NCI-H510A (cell line): ENCODE measurements around the gene KHNYN.
A peak's percentile ranks its signal among the peaks of the same experiment; 100 is the strongest.
"Not testable (repeated sequence)": the region's sequence is repeated elsewhere in the genome, so short reads cannot be mapped to it uniquely, and the experiment has no call there.

ENCODE experiments used
- DNase-seq: peaks from one replicate; lab custom pipeline; 2025; lab: John Stamatoyannopoulos, UW

KHNYN gene

DNA sequence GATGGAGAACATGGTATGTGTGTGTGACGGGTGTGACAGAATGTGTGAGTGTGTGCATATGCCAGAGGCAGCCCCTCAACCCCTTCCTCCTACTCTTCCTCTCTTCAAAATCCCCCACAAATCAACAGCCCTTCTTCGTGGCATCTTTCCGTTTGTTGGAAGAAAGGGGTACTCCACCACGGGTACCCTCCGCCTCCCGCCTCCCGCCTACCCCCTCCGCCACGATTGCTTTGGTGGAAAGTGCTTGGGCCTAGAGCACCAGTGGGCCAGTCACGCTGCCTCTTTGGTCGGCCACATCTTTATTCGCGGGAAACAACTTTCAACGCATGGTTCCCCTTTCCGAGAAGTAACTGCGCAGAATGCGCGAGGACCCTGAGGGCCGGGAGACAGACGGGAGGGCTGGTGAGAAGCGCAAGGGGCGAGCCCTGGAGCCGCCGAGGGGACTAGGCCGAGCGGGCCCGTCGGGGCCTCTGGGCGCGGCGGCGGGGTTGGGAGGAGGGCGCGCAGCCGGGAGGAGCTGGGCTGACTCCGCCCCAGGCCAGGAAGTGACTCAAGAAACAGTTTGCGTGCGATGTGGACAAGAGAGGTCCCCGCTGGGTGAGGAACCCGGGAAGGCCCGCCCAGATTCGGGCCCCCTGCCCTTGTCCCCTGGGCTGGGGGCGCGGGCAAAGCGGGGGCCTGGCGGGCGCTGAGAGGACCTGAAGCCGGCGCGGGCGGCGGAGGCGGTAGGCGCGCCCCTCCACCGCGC is at the start of gene KHNYN, which contains the start of gene CBLN3:
Gene KHNYN, plus strand, starts transcription at position 560 of the 748 bp plus-strand sequence. CDS start 777 bp downstream, outside the sequence.
Gene CBLN3, minus strand, starts transcription at position 274 of the 748 bp plus-strand sequence. CDS start 614 bp downstream, outside the sequence.
- DNase-seq: peak; percentile 84

GRCh38 chr14:24381363-24382063 is 48.2 kb upstream of the KHNYN start:
- no peak for DNase-seq

GRCh38 chr14:24382064-24382371 is 47.7 kb upstream of the KHNYN start:
- DNase-seq: no peak

DNA sequence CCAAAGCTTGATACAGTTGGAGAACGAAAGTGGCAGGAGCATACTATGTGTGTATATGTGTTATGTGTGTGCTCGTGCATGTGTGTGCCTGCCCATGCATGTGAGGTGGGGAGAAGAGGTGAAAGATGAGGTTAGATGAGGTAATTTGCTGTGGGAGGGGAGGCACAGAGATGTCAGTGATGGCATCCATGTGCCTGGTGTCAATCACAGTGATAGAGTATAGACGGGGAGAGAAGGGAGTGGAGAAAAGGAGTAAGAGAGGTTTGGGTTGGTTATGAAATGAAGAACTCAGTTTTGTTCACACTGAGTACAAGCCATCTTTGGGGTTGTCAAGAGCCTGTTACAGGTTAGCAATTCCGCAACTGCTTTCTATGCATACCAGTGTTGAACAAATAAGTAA is 45.6 kb upstream of the KHNYN start:
- no peak for DNase-seq

DNA sequence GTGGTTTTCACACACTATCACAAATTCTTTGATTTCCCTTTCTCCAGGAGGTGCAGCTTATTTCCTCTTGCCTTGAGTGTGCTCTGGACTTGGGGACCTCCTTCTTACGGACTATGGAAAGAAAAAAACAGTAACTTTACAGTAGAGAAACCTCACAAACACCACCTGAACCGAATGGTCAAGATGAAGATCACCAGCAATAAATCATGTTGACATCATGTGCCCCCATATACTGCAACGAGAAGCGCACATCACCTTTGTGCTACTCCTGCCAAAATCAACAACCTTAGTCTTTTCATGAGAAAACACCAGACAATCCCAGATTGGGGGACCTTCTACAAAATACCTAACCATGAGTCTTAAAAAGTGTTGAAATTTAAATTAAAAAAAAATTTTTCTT is 44.2 kb upstream of the KHNYN start:
- DNase-seq: no peak

GRCh38 chr14:24387009-24387345 is 42.8 kb upstream of the KHNYN start:
- DNase-seq: no peak

DNA sequence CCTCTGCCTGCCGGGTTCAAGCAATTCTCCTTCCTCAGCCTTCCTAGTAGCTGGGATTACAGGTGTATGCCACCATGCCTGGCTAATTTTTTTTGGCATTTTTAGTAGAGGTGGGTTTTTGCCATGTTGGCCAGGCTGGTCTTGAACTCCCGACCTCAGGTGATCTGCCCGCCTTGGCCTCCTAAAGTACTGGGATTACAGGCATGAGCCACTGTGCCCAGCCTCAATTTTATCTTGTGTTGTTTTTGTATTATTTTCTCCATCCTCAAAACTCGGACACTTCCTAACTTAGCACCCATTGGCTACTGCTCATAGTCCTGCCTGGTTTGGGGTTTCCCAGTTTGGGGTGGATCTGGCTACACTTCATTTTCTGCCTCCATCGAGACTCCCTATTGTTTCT is 42.2 kb upstream of the KHNYN start:
- DNase-seq: not testable (repeated sequence)

GRCh38 chr14:24388474-24389179 is 41.1 kb upstream of the KHNYN start:
- no peak for DNase-seq

DNA sequence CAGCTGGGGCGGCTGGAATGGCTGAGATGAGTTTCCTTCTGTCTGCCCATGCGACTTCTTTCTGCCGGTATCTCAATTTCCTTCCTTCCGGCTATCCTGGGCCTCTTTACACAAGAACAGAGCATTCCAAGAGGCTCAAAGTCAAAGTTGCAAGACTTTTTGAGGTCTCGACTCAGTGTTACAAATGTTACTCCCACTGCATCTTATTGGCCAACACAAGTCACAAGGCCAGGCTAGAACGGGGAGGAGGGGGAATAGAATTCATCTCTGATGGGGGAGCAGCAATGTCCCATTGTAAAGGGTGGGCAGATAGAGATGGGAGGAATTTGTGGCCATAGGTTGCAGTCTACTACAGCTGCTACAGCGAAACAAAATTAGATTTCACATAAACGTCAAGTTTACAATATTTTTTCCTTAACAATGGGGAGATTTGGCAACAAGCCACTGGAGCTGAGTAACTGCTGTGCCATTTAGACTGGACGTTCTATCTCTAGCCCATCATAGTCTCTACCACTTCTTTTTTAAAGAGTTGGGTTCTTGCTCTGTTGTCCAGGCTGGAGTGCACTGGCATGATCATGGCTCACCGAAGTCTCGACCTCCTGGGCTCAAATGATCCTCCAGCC is 40.4 kb upstream of the KHNYN start:
- no peak for DNase-seq

- no peak for DNase-seq
These were observed 38.9 kb upstream of the KHNYN start for GRCh38 chr14:24390701-24391468.

DNA sequence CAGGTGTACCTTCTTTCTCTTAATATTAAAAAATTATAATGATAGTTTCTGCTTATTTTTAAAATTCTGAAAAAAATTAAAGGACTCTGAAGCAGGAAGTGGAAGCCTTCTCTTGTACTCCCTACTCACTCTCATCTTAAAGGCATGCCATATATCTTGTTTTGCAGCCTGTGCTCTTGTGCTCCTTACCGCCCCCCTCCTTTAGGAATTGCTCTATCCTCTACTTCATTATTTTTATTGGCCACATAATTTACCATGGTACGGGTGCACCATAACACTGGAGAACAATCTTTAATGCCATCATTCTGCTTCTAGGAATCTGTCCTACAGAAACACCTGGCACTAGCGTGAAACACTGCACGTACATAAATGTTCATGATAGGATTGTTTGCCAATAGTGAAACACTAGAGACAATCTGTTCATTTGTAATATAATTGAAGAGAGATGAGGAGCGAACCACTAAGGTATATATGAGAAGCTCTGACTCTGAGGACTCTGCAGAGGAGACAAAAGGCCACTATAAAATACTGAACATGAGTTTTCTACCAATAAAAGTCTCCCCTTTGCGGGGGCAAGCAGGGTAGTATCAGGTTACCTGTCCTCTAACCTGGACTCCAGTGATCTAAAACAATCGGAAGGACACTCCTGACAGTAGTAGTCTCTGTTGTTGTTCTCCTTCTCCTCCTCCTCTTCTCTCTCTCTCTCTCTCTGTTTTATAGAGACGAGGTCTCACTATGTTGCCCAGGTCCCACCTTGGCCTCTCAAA is 37.2 kb upstream of the KHNYN start:
- peak; percentile 36 for DNase-seq

DNA sequence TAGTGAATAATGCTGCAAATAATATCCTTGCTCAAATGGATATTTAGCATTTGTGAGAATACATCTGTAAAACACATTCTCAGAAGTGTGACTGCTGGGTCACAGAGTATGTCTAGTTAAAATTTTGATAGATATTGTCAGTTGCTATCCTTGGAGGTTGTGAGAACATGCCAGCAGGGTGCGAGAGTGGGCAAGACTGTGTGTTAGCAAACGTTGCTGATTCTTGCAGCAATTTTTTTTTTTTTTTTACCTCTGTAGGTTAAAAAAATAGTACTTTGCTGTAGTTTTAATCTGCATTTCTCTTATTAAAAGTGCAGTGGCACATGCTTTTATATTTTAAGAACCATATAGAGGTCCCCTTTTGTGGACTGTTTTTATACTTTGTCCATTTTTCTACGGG is 35.5 kb upstream of the KHNYN start:
- DNase-seq: no peak

GRCh38 chr14:24395609-24396582 is 33.9 kb upstream of the KHNYN start:
- DNase-seq: no peak

- no peak for DNase-seq
These were observed 32.0 kb upstream of the KHNYN start for GRCh38 chr14:24397639-24398292.

DNA sequence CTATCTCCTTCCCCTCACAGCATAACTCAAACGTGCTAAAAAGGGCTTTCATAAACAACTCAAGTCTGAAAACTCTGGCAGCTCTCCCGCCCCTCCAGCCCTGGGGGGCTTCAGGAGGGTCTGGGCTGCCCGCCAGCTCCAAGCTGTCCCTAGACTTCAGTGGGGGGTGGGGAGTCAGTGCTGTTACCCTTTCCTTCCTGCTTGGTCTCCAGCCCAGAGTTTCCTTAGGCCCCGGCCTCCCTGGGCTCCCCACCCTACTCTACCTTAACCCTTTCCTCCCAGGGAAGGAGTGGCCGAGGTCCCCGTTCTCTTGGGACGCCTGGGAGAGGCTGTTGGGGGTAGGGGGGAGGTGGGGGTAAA is 31.5 kb upstream of the KHNYN start:
- DNase-seq: no peak

GRCh38 chr14:24398653-24399446 is 30.9 kb upstream of the KHNYN start, which contains the start of gene NYNRIN:
Gene NYNRIN (plus strand): TSS chr14:24399003. CDS start chr14:24399247, 244 bp downstream.
- DNase-seq: no peak

- DNase-seq: no peak
These were observed 30.3 kb upstream of the KHNYN start for GRCh38 chr14:24399447-24399822.

DNA sequence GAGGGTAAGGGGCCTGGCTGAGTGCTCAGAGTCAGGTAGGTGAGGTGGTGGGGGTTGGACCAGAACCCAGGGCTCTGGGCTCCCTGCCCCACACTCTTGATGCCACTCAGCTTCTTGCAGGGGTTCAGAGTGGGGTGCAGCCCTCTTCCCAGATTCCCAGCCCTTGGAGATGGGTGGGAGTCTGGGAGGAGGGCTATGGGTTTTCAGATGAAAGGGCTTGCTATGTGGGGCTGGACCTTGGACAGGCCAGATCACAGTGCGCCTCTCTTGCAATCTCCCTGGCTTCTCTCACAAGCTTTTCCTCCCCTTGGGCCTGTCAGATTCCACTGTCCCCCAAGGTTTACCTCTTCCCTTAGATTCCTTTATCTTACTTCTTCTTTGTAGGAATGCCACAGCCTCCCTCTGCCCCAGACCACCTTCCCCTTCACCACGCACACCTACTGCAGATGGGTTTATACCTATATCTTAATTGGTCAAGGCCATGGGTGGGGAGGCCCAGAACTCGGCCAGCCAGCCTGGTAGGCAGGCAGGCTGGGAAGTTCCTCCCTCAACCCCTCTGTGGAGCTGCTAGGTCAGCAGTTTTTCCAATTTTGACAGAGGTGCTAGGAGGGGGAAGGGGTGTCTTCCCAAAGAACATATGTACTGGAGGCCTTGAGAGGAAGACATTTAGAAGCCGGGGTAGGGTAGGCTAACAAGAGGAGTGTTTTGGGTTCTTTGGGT is 29.6 kb upstream of the KHNYN start:
- no peak for DNase-seq
